Central memory CD8-positive, alpha-beta T cell (primary cell): ENCODE results near the gene TACC2.

Experiments
- ATAC-seq: fragments of 150-1000 bp; cut with Tn5 transposase; replicated peaks from 2 replicates; pipeline ENCODE4 v1.10.0; 2022; ENCODE audit warnings: mild to moderate bottlenecking, moderate FRiP score, moderate number of reproducible peaks; ENCODE audit not compliant: poor library complexity, severe bottlenecking; ENCODE audit errors: extremely low read depth
- DNase-seq, 2 donors: peaks; one replicate each; pipeline ENCODE4 v3.0.0; 2021; ENCODE audit warnings: low spot score in 2 of 2
- H3K27ac Mint-ChIP-seq: one replicate; pipeline ENCODE4 v1.8.0; 2022; ENCODE audit warnings: low read depth, mild to moderate bottlenecking, moderate library complexity, mixed read lengths
- H3K27me3 Mint-ChIP-seq: one replicate; pipeline ENCODE4 v1.8.0; 2022; ENCODE audit warnings: mixed read lengths
- H3K36me3 Mint-ChIP-seq: one replicate; pipeline ENCODE4 v1.8.0; 2022; ENCODE audit warnings: mild to moderate bottlenecking, moderate library complexity, mixed read lengths; ENCODE audit not compliant: insufficient read depth
- H3K4me1 Mint-ChIP-seq: one replicate; pipeline ENCODE4 v1.8.0; 2022; ENCODE audit warnings: mixed read lengths
- H3K4me3 Mint-ChIP-seq: one replicate; pipeline ENCODE4 v1.8.0; 2022; ENCODE audit warnings: mild to moderate bottlenecking, moderate library complexity, mixed read lengths
- H3K9me3 Mint-ChIP-seq: one replicate; pipeline ENCODE4 v1.8.0; 2022; ENCODE audit warnings: mixed read lengths

The TACC2 gene

GRCh38 chr10:122120008-122120744 lies 131.2 kb downstream of the TACC2 start:
- Mint-ChIP-seq H3K27ac (no peak overlapping the region), H3K27me3 (peaks cover 17% of the 10 kb centered on the region), H3K36me3 (peaks cover 2% of the 10 kb centered on the region), H3K4me1 (no peaks in the 10 kb centered on the region), H3K9me3 (no peaks in the 10 kb centered on the region), H3K4me3 (no peak overlapping the region)
- ATAC-seq (no peak), DNase-seq (no peak)

- Mint-ChIP-seq H3K27me3 (peaks cover 8% of the 10 kb centered on the region), H3K4me3 (no peak overlapping the region), H3K27ac (no peak overlapping the region), H3K9me3 (no peaks in the 10 kb centered on the region), H3K36me3 (peaks cover 2% of the 10 kb centered on the region), H3K4me1 (no peaks in the 10 kb centered on the region)
- DNase-seq (no peak), ATAC-seq (no peak)
Observed at GRCh38 chr10:122121059-122121458, 132.1 kb downstream of the TACC2 start.

DNA sequence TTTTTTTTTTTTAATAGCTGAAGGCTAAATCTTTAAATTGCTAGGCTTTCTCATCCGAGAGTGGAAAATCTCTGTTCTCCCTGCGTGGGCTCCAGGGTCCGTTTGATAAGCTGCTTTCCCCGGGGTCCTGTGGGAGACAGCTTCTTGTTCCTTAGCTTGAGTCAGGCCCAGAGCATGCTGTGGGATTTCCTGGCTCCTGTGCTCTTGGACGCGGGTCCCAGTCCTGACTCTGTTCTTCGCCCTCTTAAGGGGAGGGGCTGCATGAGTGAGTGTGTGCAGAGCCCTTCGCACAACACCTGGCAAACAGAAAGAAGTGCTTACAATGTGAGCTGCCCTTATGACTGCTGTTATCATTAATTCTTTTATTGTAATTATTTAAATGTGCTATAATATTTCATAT lies 133.5 kb downstream of the TACC2 start:
- ATAC-seq = no peak
- Mint-ChIP-seq H3K9me3 (no peaks in the 10 kb centered on the region), H3K4me3 (no peak overlapping the region), H3K27me3 (peaks cover 1% of the 10 kb centered on the region), H3K4me1 (no peaks in the 10 kb centered on the region), H3K36me3 (peaks cover 2% of the 10 kb centered on the region), H3K27ac (no peak overlapping the region)
- no peak for DNase-seq

GRCh38 chr10:122123186-122123585 lies 134.2 kb downstream of the TACC2 start:
- peaks cover 3% of the 10 kb centered on the region for H3K36me3 Mint-ChIP-seq
- ATAC-seq (no peak), DNase-seq (no peak)
- no peak overlapping the region for H3K4me3 Mint-ChIP-seq
- H3K4me1 Mint-ChIP-seq = no peaks in the 10 kb centered on the region
- peaks cover 8% of the 10 kb centered on the region for H3K27me3 Mint-ChIP-seq
- H3K27ac Mint-ChIP-seq = no peak overlapping the region
- no peaks in the 10 kb centered on the region for H3K9me3 Mint-ChIP-seq

GRCh38 chr10:122124342-122124741 lies 135.4 kb downstream of the TACC2 start:
- no peak overlapping the region for H3K4me3 Mint-ChIP-seq
- no peak overlapping the region for H3K27ac Mint-ChIP-seq
- H3K27me3 Mint-ChIP-seq = peaks cover 19% of the 10 kb centered on the region

DNA sequence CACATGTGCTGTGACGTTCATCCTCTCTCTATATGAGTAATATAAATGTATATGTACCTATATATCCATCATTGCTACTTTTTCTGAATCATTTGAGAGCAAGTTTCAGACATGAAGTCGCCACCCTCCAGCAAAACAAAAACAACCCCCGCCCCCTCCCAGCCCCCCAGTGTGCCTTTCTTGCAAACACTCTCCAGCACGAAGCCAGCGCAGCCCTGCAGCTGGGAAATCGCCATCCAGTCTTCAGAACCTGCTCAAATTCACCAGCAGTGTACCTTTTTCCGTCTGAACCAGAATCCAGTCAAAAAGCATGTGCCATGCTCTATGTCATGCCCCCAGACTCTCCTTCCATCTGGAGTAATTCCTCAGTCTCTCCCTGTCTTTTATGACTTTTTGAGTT lies 135.8 kb downstream of the TACC2 start:
- no peaks in the 10 kb centered on the region for H3K9me3 Mint-ChIP-seq
- ATAC-seq (no peak), DNase-seq (no peak)
- peaks cover 1% of the 10 kb centered on the region for H3K36me3 Mint-ChIP-seq
- no peak overlapping the region for H3K27ac Mint-ChIP-seq
- no peak overlapping the region for H3K4me3 Mint-ChIP-seq
- peaks cover 23% of the 10 kb centered on the region for H3K27me3 Mint-ChIP-seq
- no peaks in the 10 kb centered on the region for H3K4me1 Mint-ChIP-seq

More at GRCh38 chr10:122124342-122124741, 135.4 kb downstream of the TACC2 start:
- no peak for DNase-seq
- ATAC-seq = no peak
- Mint-ChIP-seq H3K36me3 (peaks cover 3% of the 10 kb centered on the region), H3K4me1 (no peaks in the 10 kb centered on the region), H3K9me3 (no peaks in the 10 kb centered on the region)

DNA sequence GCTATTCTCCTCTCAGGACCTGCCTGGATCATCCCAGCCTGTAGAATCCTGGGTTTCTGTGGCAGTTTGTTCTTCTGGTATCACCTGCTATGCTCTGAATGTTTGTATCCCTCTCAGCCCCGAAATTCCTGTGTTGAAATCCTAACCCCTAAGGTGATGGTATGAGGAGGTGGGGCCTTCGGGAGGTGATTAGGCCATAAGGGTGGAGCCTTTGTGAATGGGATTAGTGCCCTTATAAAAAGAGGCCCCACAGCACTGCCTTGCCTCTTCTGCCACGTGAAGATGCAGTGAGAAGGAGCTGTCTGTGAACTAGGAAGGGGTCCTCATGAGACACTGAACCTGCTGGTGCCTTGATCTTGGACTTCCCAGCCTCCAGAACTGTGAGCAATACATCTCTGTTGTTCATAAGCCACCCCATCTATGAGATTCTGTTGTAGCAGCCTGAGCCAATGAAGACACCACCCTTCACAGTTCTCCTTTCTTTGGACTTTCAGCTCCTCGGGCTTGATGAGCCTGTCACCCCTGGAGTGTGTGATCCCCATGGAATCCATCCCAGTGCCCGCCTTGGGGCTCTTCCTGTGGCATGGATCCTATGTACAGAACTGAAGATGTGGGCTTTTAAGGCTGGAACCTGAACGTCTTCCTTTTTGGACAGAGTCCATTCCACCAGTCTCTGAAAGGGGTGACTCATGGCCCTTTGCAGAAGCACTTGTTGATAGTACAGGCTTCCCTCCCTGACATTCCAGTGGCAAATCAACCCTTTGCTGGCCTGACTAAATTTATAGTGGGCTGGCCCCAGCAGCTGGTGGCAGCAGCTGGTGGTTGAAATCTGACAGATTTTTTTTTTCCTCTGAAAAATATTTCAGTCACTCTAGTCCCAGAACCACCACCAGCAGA lies 138.0 kb downstream of the TACC2 start:
- H3K27me3 Mint-ChIP-seq = peaks cover 41% of the 10 kb centered on the region
- ATAC-seq (no peak), DNase-seq (no peak)

GRCh38 chr10:122127943-122128342 lies 139.0 kb downstream of the TACC2 start:
- Mint-ChIP-seq H3K27me3 (peaks cover 50% of the 10 kb centered on the region), H3K4me1 (no peaks in the 10 kb centered on the region), H3K4me3 (no peak overlapping the region), H3K36me3 (peaks cover 3% of the 10 kb centered on the region), H3K9me3 (no peaks in the 10 kb centered on the region), H3K27ac (no peak overlapping the region)
- ATAC-seq (no peak), DNase-seq (no peak)

More for the DNA sequence above, 138.0 kb downstream of the TACC2 start:
- Mint-ChIP-seq H3K4me3 (no peak overlapping the region), H3K36me3 (peaks cover 3% of the 10 kb centered on the region), H3K27ac (no peak overlapping the region), H3K9me3 (no peaks in the 10 kb centered on the region), H3K4me1 (no peaks in the 10 kb centered on the region)

DNA sequence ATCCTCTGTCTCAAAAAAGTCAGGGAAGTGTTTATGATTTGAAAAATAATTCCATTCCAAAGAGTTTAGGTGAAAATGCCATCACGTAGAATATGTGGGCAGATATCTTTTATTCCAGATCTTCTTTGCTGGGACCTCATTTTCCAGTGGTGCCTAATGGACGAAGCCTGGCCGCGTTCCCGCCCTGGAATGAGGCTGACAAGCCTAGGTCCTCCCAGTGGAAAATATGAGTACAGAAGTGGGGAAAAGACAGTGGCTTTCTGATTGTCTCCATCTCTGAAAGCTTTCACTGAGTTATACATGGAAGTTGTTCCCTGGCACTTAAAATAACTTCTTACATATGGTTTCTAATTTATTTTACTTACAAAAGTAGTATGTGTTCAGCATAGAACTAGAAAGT lies 139.4 kb downstream of the TACC2 start:
- ATAC-seq (no peak), DNase-seq (no peak)
- H3K4me3 Mint-ChIP-seq = no peak overlapping the region
- no peak overlapping the region for H3K27ac Mint-ChIP-seq
- no peaks in the 10 kb centered on the region for H3K4me1 Mint-ChIP-seq
- H3K27me3 Mint-ChIP-seq = peaks cover 55% of the 10 kb centered on the region
- H3K9me3 Mint-ChIP-seq = no peaks in the 10 kb centered on the region
- H3K36me3 Mint-ChIP-seq = peaks cover 3% of the 10 kb centered on the region

DNA sequence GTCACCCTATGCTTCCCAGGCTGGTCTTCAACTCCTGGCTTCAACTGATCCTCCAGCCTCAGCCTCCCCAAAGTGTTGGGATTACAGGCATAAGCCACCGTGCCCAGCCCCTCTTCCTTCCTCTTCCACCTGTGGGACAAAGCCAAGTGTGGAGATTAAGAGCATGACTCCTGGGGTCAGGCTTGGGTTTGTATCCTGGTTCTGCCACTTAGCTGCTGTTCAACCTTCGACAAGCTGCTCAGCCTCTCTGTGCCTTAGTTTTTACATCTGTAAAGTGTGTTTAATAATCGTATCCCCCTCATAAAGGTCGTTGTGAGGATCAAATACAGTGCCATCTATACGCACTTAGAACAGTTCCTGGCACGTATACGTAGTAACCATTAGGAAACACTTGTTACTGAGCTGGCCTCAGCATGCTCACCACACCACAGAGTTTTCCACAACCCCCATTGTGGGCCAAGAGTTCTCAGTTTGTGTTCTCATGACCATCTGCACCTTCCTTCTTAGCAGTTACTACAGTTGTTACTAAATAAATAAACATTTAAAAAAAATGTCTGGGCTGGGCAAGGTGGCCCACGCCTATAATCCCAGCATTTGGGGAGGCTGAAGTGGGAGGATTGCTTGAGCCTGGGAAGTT lies 141.6 kb downstream of the TACC2 start:
- no peak for ATAC-seq
- Mint-ChIP-seq H3K27ac (no peak overlapping the region), H3K9me3 (no peaks in the 10 kb centered on the region), H3K4me3 (no peak overlapping the region), H3K27me3 (peaks cover 75% of the 10 kb centered on the region), H3K4me1 (no peaks in the 10 kb centered on the region), H3K36me3 (peaks cover 3% of the 10 kb centered on the region)
- no peak for DNase-seq

- H3K27ac Mint-ChIP-seq = no peak overlapping the region
- no peak overlapping the region for H3K4me3 Mint-ChIP-seq
- no peak for ATAC-seq
- peaks cover 3% of the 10 kb centered on the region for H3K36me3 Mint-ChIP-seq
- no peak for DNase-seq
- no peaks in the 10 kb centered on the region for H3K4me1 Mint-ChIP-seq
- H3K27me3 Mint-ChIP-seq = peaks cover 80% of the 10 kb centered on the region
- no peaks in the 10 kb centered on the region for H3K9me3 Mint-ChIP-seq
Observed at GRCh38 chr10:122132331-122132755, 143.4 kb downstream of the TACC2 start.

DNA sequence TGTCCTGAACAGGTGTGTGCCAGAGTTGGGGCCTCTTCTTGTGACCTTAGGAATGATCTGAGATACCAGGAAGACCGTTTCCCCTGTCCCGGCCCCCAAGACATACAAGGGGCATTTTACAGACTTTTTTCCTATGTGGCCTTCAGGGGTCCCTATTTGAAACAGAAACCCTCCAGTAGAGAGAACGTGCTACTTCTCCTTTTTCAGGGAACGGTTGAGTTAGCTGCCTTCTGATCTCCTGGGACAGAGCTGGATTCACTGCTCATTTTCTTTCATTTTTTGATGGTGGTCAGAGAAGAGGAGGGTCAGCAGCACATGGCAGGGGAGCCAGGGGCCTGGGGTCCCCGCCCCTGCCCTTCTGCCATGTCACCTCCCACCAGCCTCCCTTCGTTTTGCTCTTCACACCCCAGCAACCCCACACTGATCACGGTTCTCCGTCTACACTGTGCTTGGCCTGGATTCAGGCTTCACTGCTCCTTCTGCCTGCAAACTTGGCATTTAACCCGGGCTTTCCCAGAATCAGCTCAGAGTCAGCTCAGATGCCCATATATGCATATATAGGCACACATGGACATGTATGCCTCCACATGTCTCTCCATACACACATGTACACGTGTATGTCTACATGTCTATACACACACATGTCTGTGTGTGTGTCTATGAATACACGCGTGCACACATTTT lies 144.1 kb downstream of the TACC2 start:
- Mint-ChIP-seq H3K36me3 (peaks cover 2% of the 10 kb centered on the region), H3K27me3 (peaks cover 74% of the 10 kb centered on the region), H3K4me3 (no peak overlapping the region), H3K9me3 (no peaks in the 10 kb centered on the region), H3K4me1 (no peaks in the 10 kb centered on the region), H3K27ac (no peak overlapping the region)
- no peak for ATAC-seq
- no peak for DNase-seq
